HG02763 (cell line): ENCODE results near the gene KLHL29.

Experiments used
- ATAC-seq: cut with Tn5 transposase; IDR thresholded peaks from one replicate; pipeline ENCODE4 v1.9.1; 2021; ENCODE audit warnings: mild to moderate bottlenecking, moderate library complexity; ENCODE audit not compliant: unreplicated experiment

KLHL29 gene

GRCh38 chr2:23664066-23664788 lies 279.2 kb downstream of the KLHL29 start:
- no peak for ATAC-seq

- no peak for ATAC-seq
Observed at GRCh38 chr2:23666241-23666979, 281.4 kb downstream of the KLHL29 start.

DNA sequence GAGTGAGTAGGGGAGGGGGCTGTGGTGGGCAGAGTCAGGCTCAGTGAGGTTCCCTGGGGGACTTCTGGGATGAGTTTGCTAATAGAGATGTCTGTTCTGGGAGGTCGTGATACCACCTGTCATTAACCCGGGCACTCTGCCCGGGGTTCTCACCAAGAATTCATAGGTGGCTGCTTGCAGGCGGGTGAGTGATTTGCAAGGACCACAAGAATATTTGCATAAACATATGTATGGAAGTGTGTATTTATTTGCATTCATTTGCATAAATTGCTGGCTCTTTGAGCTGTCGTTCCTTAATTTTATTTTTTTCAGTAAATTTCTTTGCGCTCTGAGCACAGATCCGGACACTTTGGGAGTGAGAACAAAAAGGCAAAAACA lies 282.0 kb downstream of the KLHL29 start:
- ATAC-seq: no peak

GRCh38 chr2:23668756-23669304 lies 283.9 kb downstream of the KLHL29 start:
- ATAC-seq: no peak

DNA sequence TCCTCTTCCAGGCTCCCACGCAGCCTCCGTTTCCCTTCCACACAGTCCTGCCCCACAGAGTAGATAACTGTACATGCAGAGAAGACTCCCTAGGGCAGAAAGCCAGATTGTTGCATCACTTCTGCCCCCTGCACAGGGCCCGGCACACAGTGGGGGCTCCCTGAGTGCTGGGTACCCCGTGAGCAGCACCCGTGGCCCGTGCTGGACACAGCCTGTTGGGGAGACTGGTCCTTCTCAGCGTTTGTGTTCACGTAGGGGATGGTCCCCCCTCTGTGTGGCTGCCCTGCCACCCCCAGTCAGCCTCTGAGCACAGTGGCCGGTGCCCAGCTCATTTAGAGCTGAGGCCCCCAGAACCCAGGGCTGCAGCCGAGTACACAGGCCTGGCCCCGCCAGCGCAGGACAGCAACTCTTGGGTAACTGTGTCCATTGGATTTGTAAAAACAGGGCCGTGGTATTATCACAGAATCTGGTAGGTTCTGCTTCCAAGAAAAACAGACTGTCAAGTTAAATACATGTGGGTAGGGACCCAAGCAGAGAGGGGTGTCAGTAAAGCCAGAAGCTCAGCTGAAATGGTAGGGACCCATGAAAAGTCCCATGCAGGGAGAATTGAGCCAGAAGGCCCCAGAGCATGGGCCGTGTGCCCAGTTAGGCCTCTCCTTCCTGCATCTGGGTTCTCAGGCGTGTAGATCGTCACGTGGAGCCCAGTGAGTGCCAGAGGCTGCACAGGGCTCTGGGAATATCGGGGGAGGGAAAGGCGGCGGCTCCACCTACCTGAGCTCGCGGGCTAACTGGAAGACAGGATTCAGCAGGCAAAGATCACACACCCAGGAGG lies 284.6 kb downstream of the KLHL29 start:
- ATAC-seq: no peak

DNA sequence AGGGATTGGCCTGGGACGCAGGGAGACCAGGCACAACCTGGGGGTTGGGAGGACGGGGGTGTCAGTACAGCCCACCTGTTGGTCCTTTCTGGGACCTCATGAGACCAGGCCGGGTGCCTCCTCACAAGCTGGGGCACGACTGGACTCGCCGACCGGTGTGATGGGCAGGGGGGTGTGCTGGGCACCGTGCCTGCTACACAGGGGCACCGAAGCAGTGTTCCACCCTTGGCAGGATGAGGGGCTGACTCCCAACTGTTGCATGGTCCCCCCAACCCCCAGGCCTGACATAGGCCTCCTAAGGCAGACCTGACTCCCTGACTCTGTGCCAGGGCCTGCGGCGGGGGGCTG lies 285.2 kb downstream of the KLHL29 start:
- no peak for ATAC-seq

DNA sequence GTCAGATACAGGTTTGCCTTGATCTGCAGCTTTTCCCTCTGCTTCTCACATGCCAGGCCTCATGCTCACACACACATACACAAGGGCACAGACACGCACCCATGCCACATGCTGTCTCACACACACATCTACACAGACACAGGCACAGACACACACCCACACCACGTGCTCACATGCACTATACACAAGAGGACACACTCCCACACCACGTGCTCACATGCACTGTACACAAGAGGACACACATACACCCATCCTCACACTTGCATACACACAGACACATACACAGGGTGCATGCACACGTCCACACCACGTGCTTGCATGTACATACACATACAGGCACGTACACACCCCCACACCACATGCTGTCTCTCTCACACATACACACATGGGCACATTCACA lies 288.1 kb downstream of the KLHL29 start:
- ATAC-seq: no peak

DNA sequence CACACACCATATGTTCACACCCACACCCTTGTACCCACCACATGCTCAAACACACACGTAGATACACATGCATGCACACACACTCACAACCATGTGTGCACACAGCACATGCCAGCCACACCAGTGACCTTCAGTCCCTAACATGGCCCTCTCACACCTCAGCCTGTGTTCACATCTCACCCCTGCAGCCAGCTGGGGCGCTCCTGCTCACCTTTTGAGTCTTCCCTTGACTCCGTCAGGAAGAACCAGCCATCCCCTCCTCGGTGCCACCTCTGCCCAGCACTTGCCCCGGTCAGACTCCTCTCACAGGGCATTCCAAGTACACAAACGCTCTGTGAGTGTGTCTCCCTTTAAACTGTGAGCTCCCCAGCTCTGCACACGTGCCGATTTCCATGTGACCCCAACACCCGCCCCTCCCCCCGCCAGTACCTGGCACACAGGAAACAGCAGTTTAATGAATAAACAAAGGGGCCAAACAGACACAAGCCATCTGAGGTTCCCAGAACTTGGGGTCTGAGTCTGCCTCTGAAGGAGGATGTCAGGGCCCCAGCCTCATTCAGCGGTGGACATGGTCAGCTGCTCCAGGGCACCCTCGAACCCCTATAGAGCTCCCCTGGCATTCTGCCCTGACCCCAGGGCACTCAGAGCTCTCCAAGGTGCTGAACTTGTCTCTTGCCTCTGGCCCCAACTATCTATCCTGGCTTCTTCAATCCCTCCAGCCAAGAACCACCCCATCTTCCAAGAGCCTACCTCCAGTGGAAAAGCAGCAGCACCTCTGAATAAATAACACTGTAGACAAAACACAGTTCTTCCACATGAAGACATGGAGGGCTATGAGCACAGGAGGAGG lies 289.1 kb downstream of the KLHL29 start:
- no peak for ATAC-seq

DNA sequence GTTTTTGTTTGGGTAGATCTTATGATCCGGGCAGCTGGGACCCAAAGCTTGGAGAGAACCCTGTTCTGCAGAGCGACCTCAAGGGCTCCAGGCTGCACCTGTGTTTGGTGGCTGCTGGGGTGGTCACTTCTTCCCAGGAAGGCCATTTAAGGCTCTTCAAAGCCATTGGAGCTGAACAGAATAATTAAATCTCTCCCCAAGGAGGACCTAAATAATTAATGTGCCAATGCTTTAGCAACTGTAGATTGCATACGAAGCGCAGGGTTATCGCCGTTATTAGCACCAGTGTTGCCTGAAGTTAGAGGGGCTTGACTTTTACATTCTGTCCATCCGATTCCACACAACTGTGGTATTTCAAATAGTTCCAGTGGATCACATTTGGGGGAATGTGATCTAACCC lies 290.5 kb downstream of the KLHL29 start:
- ATAC-seq: no peak

DNA sequence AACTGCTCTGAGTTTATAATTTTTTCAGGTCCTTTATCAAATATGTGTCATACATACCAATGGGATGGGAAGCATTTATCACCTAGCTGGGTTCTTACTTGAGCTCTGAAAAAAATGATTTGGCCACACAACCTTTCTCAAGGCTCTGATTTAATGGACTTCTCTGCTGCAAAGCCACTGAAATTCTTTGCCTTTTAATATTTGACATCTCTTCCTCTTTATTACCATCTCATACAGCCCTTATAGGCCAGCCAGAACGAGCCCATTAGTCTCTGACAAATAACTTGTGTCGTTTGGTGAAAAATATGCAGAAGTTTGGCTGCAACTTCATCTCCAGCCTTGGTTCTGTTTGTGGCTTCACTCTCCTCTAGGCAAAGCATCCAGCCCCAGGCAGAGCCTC lies 292.9 kb downstream of the KLHL29 start:
- ATAC-seq: no peak

GRCh38 chr2:23679044-23679443 lies 294.1 kb downstream of the KLHL29 start:
- ATAC-seq: no peak

GRCh38 chr2:23680951-23681350 lies 296.0 kb downstream of the KLHL29 start:
- no peak for ATAC-seq

- no peak for ATAC-seq
Observed at GRCh38 chr2:23681356-23682140, 296.6 kb downstream of the KLHL29 start.

GRCh38 chr2:23682481-23682880 lies 297.5 kb downstream of the KLHL29 start:
- ATAC-seq: no peak

DNA sequence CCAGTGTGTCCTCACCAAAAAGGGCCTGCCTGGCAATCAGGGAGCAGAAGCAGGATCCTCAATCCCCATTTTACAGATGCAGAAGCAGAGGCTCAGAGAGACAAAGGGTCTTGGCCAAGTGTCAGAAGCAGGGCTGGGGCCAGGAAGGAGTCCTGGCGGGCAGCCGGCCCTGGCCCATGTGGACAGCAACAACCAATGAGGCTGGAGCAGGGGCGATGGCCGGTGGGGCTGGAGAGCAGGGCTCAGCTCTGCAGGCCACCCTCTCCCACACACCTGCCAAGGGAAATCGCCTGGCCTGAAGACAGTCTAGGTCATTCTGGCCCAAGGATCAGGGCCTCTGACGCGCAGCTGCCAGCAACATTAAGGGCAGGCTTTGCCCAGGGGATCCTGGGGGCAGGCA lies 298.0 kb downstream of the KLHL29 start:
- ATAC-seq: no peak

- no peak for ATAC-seq
Observed at GRCh38 chr2:23684395-23685176, 299.6 kb downstream of the KLHL29 start.

- ATAC-seq: no peak
Observed at GRCh38 chr2:23685181-23685580, 300.2 kb downstream of the KLHL29 start.

GRCh38 chr2:23685706-23686105 lies 300.7 kb downstream of the KLHL29 start:
- ATAC-seq: no peak

DNA sequence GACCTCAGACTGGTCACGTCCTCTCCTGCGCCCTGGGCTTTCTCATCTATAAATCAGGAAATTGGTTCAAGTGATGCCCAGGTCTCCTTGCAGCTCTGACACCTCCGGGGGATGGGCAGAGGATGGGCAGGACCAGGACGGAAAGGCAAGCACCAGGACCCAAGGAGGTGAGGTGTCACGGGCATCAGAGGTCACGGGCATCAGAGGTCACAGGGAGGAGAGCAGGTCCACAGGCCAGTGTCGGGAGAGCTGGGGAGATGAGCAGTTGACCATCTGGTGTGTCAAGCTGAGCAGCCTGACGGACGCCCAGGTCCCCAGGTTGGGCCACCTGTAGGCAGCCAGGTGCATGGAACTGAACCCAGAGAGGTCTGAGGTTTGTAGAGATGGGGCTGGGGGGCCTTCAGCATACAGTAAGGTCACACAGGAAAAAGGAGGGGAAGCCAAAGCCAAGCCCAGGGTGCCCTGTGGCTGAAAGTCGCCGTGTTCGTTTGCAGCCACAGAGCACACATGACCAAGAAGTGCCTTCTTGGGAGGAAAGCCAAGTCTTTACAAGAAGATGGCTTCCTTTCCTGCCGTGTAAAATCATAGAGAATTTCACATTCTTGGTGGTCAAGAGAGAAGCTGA lies 301.5 kb downstream of the KLHL29 start:
- ATAC-seq: no peak
